Measurements from ENCODE around the gene MNS1. TPM values are rescaled to one million over a fixed set of nuclear protein-coding genes. Genes with fewer than 3 reads are reported as not detected.
"Not testable (repeated sequence)": the region's sequence is repeated elsewhere in the genome, so short reads cannot be mapped to it uniquely, and the experiment has no call there.

The MNS1 gene
- total and polyA plus RNA-seq, 8 donors: 0.58 to 39.4 (median 1.2) TPM; not detected in 1

DNA sequence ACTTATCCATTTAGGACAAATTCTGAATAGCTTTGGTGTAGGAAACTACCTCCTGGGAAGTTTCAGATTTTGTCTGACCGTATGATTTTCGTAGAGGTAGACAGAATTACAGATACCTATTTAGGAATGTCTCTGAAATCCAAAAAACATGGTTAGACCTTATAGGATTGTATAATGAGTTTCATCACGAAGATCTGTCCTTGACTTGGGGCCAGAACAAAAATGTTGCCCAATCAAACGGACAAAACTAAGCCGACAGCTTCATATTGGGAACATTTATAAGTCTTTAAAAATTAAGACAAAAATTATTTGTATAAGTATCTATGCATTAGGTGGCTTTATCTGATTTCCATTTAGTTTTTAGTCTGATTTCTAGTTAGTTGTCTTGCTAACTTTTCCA, 32.6 kb downstream of the MNS1 start:
- Histone ChIP-seq H3K9me3 (no peaks in the 10 kb centered on the region), H3K36me3 (peaks cover 0 to 14% (median 8%) of the 10 kb centered on the region in 4 donors), H3K27me3 (no peaks in the 10 kb centered on the region), H3K4me1 (no peaks in the 10 kb centered on the region), H3K4me3 (no peak overlapping the region), H3K27ac (no peak overlapping the region)
- no peak for TF ChIP-seq POLR2AphosphoS5 (IDR thresholded peaks at IDR 0.05)
- TF ChIP-seq, protein P1, sequence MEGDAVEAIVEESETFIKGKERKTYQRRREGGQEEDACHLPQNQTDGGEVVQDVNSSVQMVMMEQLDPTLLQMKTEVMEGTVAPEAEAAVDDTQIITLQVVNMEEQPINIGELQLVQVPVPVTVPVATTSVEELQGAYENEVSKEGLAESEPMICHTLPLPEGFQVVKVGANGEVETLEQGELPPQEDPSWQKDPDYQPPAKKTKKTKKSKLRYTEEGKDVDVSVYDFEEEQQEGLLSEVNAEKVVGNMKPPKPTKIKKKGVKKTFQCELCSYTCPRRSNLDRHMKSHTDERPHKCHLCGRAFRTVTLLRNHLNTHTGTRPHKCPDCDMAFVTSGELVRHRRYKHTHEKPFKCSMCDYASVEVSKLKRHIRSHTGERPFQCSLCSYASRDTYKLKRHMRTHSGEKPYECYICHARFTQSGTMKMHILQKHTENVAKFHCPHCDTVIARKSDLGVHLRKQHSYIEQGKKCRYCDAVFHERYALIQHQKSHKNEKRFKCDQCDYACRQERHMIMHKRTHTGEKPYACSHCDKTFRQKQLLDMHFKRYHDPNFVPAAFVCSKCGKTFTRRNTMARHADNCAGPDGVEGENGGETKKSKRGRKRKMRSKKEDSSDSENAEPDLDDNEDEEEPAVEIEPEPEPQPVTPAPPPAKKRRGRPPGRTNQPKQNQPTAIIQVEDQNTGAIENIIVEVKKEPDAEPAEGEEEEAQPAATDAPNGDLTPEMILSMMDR (IDR thresholded peaks at IDR 0.05): no peak
- no peak for TF ChIP-seq POLR2A (IDR thresholded peaks at IDR 0.05)
- no peak for TF ChIP-seq EP300 (IDR thresholded peaks at IDR 0.05)
- intact Hi-C loops (cut with DNase I; ENCODE audit: low total_unique reads): no loop called here
- 89 to 96% (median 91%) methylated on average over 5 of the region's 5 CpGs for WGBS, 5 donors
- no peak for DNase-seq

DNA sequence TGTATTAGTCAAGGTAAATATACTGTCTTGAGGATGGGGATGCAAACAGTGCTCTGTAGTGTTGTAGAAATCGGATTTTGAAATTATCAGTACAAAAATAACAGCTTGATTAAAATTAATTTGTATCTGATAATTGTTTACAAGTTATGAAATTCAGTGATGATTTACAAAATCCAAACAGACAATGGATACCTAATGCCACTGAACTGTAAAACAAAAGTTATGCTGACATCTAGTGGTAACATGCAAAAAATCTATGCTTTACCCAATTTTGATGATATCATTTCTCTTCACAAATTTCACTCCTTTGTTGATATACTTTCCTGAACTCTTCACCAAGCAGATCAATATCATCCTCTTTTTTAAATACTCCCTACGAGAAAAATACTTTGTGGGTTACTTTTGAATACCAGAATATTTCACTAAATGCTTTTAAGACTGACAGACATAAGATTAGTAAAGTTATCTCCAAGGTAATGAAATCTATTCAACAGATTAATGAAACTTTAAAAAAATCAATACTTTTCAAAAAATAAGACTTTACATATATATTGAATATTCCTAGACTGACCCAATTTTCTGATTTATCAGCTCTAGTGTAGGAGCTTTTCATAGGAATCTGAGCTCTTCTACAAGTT, 36.0 kb downstream of the MNS1 start:
- Histone ChIP-seq H3K4me1 (no peaks in the 10 kb centered on the region), H3K27me3 (no peaks in the 10 kb centered on the region), H3K9me3 (peaks cover 0 to 6% (median 0%) of the 10 kb centered on the region in 4 donors), H3K27ac (no peak overlapping the region), H3K4me3 (no peak overlapping the region), H3K36me3 (peaks cover 0 to 24% (median 13%) of the 10 kb centered on the region in 4 donors)
- TF ChIP-seq, protein P1 (IDR thresholded peaks at IDR 0.05): peak in 4 of 7 experiments; percentile 17 to 55 (median 36)
- no peak for TF ChIP-seq EP300 (IDR thresholded peaks at IDR 0.05)
- intact Hi-C loops (cut with DNase I; ENCODE audit: low total_unique reads): loop anchor here (10.0 kb wide), 1 partner anchor 184 kb away; the partner anchor contains the start of gene RFX7
- DNase-seq: peak in 1 of 2 donors; percentile 44
- 13 to 26% (median 23%) methylated on average over 2 of the region's 2 CpGs for WGBS, 5 donors

DNA sequence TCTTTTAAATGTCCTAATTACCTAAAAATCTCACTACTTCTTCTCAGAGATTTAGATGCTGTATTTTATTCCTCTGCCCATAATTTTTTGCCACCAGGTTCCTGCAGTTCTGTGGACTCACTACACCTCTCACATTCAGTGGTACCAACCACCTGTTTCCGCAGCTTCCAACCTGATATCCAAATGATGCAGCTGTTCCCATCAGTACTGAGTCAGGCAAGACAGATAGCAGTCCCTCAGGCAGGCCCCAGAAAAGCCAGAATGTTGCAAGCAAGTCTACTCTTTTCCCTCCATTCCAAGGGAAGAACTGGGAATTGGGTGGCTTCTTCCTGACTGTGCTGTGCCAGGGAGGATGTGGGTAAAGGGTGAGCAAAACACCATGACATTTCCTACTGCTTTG, 39.0 kb downstream of the MNS1 start:
- TF ChIP-seq, protein P1 (IDR thresholded peaks at IDR 0.05): no peak
- TF ChIP-seq POLR2AphosphoS5 (IDR thresholded peaks at IDR 0.05) (no peak), EP300 (IDR thresholded peaks at IDR 0.05) (no peak), POLR2A (IDR thresholded peaks at IDR 0.05) (no peak)
- no peak for DNase-seq
- intact Hi-C loops (cut with DNase I; ENCODE audit: low total_unique reads): loop anchor here (10.0 kb wide), 1 partner anchor 181 kb away; the partner anchor contains the start of gene RFX7
- H3K36me3 ChIP-seq: peaks cover 0 to 22% (median 11%) of the 10 kb centered on the region in 4 donors
- no peaks in the 10 kb centered on the region for H3K4me1 ChIP-seq
- no peaks in the 10 kb centered on the region for H3K27me3 ChIP-seq
- no peak overlapping the region for H3K4me3 ChIP-seq
- H3K9me3 ChIP-seq: peaks cover 0 to 6% (median 0%) of the 10 kb centered on the region in 4 donors
- WGBS, 5 donors: 98 to 100% (median 100%) methylated on average over 1 of the region's 1 CpG
- no peak overlapping the region for H3K27ac ChIP-seq

DNA sequence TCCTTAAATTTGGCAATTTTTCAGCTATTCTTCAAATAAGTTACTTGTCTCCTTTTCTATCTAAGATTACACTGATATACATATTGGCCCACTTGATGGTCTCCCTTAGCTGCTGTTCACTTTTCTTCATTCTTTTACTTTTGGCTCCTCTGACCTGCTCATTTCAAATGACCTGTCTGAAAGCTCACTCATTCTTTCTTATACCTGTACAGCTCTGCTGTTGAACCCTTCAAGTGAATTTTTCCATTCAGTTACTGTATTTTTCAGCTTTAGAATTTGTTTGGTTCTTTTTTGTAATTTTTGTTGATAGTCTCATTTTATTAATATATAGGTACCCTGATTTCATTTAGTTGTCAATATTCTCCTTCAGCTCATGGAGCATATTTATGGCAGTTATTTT, 39.7 kb downstream of the MNS1 start:
- Histone ChIP-seq H3K36me3 (peaks cover 0 to 15% (median 6%) of the 10 kb centered on the region in 4 donors), H3K9me3 (peaks cover 0 to 6% (median 0%) of the 10 kb centered on the region in 4 donors), H3K4me1 (no peaks in the 10 kb centered on the region), H3K4me3 (no peak overlapping the region), H3K27ac (no peak overlapping the region), H3K27me3 (no peaks in the 10 kb centered on the region)
- intact Hi-C loops (cut with DNase I; ENCODE audit: low total_unique reads): loop anchor here (10.0 kb wide), 1 partner anchor 180 kb away; the partner anchor contains the start of gene RFX7
- TF ChIP-seq POLR2A (IDR thresholded peaks at IDR 0.05): no peak
- TF ChIP-seq EP300 (IDR thresholded peaks at IDR 0.05): no peak
- no peak for TF ChIP-seq POLR2AphosphoS5 (IDR thresholded peaks at IDR 0.05)
- TF ChIP-seq, protein P1 (IDR thresholded peaks at IDR 0.05): no peak
- DNase-seq: no peak

DNA sequence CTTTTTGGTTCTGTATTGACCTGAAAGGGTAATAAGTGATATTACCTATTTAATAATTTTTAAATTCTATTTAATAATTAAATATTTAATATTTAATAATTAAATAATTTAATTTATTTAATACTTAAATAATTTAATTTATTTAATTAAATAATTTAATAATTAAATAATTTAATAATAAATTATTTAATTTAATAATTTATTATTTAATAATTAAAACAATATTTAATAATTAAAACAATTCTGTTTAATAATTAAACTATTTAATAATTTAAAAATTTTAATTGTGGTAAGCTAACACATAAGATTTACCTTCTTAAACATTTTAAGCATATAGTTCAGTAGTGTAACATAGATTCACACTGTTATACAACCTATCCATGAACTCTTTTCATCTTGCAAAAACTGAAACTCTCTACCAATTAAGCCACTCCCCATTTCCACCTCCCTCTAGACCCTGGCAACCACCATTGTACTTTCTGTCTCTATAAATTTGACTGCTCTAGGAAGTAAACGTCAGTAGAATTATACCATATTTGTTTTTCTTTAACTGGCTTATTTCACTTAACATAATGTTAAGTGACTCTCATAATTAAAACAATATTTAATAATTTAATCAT, 51.7 kb downstream of the MNS1 start:
- DNase-seq; intact Hi-C loops (cut with DNase I; ENCODE audit: low total_unique reads); H3K4me3 ChIP-seq; H3K4me1 ChIP-seq; H3K27me3 ChIP-seq; H3K9me3 ChIP-seq; H3K27ac ChIP-seq; H3K36me3 ChIP-seq: not testable (repeated sequence)
- 75 to 96% (median 89%) methylated on average over 1 of the region's 1 CpG for WGBS, 5 donors
